Measurements from ENCODE around the gene PTGES.

GRCh38 chr9:129736334-129736733 lies 16.5 kb downstream of the PTGES start:
- no peak for TF ChIP-seq CTCF (conservative IDR thresholded peaks at IDR 0.05; ENCODE audit: low read depth in 2 of 2)
- TF ChIP-seq POLR2AphosphoS5 (IDR thresholded peaks at IDR 0.05; ENCODE audit: low read depth) = no peak
- no peak for TF ChIP-seq EZH2 (IDR thresholded peaks at IDR 0.05; ENCODE audit: low read depth, unreplicated experiment)
- no peak for TF ChIP-seq REST (IDR thresholded peaks at IDR 0.05; ENCODE audit: unreplicated experiment)
- TF ChIP-seq CREB1 (CRISPR knock-in tag; IDR thresholded peaks at IDR 0.05; ENCODE audit: low read depth) = no peak
- TF ChIP-seq EZH2phosphoT487 (IDR thresholded peaks at IDR 0.05; ENCODE audit: unreplicated experiment) = no peak

Data from GM23338 (cell line).